GM12801 (cell line): ENCODE results near the gene ICE2.

ENCODE experiments used
- CTCF ChIP-seq: IDR thresholded peaks from one replicate; pipeline ENCODE4 v1.5.1; 2011; ENCODE audit warnings: control low read depth; ENCODE audit not compliant: insufficient read length; ENCODE audit errors: extremely low read depth

The ICE2 gene

GRCh38 chr15:60400944-60401343, 78.0 kb downstream of the ICE2 start:
- no peak for TF ChIP-seq CTCF

- TF ChIP-seq CTCF: no peak
Measured at GRCh38 chr15:60399931-60400330, 79.0 kb downstream of the ICE2 start.

GRCh38 chr15:60399246-60399915, 79.6 kb downstream of the ICE2 start:
- no peak for TF ChIP-seq CTCF

- TF ChIP-seq CTCF: no peak
Measured at GRCh38 chr15:60397772-60398445, 81.0 kb downstream of the ICE2 start, which contains the start of gene ANXA2. TSS of gene ANXA2 (minus strand) at chr15:60397986. CDS start at chr15:60386075, 11,911 bp downstream.

GRCh38 chr15:60396958-60397771, 81.8 kb downstream of the ICE2 start:
- TF ChIP-seq CTCF: no peak

GRCh38 chr15:60396560-60396957, 82.4 kb downstream of the ICE2 start:
- no peak for TF ChIP-seq CTCF

- TF ChIP-seq CTCF: no peak
Measured at GRCh38 chr15:60396100-60396499, 82.8 kb downstream of the ICE2 start.
